GM21576 (cell line): ENCODE results near the gene AKNA.

Experiments
- ATAC-seq: cut with Tn5 transposase; IDR thresholded peaks from one replicate; pipeline ENCODE4 v1.9.1; 2021; ENCODE audit warnings: mild to moderate bottlenecking, moderate library complexity; ENCODE audit not compliant: unreplicated experiment

Gene AKNA

DNA sequence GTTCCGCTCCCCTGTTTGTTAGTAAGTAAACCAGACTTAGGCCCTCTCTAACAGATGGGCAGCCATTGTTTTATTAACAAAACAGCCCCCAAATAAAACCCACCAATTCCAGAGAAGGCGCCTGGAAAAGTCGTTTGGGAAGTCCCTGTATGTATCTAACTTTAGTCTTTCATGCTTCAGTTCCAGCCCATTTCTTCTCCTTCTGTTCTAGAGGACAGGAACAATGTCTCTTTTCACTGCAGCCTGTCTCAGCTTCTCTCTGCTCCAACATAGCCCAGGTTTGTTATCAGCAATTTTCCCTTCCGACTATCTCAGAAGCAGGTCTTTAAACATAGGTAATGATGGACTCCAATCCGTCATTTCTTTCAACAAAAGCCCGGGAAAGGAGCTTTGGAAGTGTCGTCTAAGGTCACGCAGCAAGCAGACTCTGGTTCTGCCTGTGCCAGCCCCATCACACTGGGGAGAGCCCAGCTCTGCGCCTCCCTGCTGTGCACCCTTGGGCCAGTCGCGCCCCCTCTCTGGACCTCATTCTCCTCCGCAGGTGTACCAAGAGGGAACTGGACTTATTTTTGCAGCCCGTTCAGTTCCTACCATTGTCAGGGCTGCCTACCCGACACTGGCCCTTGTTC is 9.6 kb upstream of the AKNA start:
- no peak for ATAC-seq

DNA sequence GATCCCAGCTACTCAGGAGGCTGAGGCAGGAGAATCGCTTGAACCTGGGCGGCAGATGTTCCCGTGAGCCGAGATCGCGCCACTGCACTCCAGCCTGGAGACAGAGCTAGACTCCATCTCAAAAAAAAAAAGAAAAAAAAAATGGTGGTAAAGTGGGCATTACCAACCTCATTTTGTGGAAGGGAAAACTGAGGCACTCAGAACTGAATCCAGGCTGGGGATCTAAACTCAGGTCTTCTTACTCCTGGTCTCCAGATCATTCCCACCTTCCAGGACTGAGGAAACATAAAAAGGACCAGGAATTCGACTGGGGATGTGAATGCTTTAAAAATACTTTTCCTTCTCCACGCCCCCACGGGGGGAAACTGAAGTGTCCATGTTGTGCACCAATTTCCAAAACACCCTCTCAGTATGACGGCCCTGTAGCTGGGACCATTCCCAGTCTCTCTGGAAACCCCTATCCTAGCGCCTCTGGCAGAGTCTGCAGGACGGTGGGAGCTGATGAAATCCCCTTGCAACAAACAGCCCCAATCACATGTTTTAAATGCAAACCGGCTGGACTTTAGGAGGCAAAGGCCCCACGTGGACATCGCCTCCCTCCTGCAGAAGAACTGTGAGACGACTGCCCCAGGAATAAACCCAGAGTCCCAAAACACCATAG is 8.9 kb upstream of the AKNA start:
- ATAC-seq = no peak

DNA sequence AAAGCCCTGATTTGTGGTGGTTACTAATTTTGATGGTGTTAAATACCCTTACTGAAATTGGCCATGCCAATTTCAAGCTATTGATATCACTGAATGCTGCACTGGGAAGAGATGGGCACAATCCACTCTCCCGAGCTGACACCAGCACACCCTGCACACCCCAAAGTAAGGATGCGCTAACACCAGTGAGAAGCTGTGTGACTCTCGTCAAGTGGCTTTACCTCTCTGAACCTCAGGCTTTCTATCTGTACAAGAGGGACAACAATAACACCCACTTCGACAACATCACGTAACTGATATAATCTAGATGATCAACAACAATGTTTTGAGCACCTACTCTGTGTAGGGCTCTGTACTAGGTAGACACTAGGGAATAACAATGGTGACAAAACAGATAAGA is 8.0 kb upstream of the AKNA start:
- no peak for ATAC-seq

DNA sequence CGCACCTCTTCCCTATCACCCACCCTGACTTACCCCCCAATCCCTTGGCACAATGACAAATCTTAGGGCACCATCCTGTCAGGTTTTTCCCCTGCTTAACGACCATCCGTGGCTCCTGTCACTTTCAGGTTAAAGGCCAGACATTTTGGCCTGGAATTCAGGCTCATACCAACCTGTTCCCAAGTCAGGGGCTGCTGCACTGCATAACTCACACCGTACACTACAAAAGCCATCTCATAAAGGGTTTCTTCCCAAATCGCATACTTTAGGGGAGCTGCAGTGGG is 7.5 kb upstream of the AKNA start:
- no peak for ATAC-seq

- no peak for ATAC-seq
These were observed 6.9 kb upstream of the AKNA start for GRCh38 chr9:114394523-114395333.

DNA sequence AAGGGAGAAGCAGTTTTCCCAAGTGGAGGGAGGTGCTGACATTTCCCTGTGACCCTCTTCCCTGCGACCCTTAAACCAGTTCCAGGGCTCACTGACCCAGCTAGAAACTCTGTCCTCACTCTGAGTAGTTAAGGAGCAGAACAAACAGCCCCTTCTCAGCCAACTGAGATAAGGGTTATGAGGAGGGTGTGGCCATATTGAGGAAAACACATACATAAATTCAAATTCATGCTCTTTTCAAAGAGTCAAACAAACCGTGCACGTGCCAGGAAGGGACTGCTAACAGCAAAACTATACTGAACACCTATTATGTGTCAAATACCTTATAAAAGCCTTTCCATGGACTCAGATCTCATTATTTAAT is 4.9 kb upstream of the AKNA start:
- ATAC-seq = no peak

DNA sequence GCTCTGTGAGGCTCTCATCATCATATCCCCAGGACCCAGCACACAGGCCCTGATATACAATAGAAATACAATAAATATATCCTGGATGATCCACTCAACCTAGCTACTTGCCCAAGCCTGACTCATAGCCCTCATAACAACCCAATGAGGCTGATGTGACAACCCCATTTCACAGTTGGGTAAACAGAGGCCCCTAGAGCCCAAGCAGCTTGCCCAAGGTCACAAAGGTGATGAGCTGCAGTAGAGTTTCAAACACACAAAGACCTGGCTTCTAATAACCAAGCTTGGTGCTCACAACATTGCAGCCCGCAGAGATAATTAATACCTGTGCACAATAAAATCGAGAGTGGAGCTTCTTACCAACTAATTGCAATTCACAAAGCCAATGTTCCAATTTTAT is 3.2 kb upstream of the AKNA start:
- no peak for ATAC-seq

- no peak for ATAC-seq
These were observed 2.0 kb upstream of the AKNA start for GRCh38 chr9:114389612-114390368.

GRCh38 chr9:114388764-114389375 is 1.1 kb upstream of the AKNA start:
- no peak for ATAC-seq

DNA sequence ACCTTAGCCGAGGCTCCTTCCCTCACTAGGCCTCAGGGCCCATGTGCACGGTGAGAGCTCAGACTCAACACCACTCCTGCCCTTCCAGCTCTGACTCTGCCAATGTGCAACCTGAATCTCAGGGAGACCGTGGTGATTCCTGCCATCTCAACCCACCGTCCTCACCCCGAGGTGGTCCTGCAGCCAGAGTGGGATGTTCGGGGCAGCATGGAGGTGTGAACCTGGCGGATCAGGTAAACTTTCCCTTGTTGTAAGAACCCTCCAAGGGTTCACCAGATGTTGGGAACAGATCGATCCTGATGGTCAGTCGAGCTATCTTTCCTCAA is 538 bp upstream of the AKNA start:
- no peak for ATAC-seq

DNA sequence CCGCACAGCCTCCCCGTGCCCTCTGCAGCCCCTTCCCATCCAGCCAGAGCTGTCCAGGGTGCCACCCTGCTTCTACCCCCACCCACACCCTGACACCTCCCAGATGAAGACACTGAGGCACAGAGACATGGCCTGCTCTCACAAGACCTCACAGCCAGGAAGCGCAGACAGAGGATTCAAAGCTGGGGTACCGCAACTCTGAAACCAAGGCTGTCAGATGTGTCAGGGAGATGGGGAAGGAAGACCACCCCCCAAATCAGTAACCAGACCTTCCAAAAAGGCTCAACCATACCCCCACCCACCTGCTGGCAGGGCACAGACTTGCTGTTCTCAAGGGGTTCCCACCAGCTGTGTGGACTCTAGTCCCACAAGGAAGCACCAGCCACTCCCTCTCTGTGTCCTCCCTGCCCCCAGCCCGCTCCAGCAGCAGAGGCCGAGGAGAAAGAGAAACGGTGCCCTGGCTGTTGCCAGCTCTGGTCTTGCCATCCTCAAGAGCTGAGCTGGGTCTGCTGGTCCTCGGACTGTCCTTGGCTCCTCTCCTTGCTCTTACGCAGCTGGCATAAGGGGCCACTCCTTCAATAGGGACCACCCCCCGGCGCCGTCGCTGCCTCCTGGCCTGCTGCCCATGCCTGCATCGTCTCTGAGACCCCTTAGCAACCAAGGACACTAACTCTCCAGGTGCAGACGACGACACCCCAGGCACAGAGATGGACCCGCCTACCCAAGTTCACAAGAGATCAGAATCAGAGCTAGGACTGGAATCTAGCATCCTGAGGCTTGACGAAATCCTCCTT is 699 bp downstream of the AKNA start:
- no peak for ATAC-seq

DNA sequence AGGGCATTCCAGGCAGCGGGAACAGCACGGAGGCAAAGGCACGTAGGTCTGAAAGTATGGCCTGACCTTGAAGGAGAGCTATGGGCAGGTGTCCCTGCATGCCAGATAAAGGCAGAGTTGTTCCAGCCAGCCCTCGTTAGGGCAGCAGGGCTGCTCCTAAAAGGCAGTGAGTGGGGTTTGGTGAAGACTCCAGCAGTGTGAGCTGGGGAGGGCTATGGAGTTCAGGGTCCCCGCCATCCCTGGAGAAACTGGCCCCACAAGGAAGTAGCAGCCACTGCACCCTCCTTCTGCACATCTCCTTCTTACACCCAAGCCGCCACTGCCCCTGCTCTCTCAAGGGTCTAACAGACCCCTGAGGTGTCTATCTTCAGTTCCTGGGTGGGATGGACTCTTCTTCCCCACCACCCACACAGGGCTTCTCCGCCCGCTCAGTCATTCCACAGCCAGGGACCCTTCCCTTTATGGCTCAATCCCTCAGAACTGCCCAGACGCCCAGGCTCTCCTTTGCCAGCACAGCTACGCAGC is 1.4 kb downstream of the AKNA start:
- ATAC-seq = no peak

GRCh38 chr9:114385397-114386181 is 2.2 kb downstream of the AKNA start:
- ATAC-seq = peak; percentile 77

DNA sequence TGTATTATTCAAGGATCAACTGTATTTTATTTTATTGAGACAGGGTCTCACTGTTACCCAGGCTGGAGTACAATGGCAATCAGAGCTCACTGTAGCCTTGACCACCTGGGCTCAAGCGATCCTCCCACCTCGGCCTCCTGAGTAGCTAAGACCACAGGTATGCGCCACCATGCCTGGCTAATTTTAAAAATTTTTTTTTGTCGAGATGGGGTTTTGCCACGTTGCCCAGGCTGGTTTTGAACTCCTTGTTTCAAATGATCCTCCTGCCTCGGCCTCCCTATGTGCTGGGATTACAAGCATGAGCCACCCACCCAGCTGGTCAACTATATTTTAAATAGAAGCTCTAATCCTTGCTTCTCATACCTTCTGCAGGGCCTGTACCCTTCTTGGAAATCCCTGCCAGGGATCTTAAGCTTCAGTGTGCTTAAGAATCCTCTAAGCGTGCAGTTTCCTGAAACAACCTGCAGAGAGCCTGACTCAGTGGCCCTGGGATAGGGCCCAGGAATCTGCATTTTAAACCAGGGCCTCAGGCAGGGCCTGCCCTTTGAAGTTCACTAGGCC is 2.9 kb downstream of the AKNA start:
- ATAC-seq = no peak

DNA sequence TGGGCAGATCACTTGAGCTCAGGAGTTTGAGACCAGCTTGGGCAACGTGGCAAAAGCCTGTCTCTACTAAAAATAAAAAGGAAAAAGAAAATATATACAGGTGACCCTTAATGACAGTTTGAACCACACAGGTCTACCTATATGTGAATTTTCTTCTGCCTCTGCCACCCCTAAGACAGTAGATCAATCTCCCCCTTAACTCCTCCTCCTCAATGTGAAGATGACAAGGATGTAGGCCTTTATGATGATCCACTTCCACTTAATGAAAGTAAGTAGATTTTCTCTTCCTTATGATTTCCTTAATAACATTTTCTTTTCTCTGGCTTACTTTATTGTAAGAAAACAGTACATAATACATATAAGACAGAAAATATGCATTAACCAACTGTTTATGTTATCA is 3.4 kb downstream of the AKNA start:
- no peak for ATAC-seq

DNA sequence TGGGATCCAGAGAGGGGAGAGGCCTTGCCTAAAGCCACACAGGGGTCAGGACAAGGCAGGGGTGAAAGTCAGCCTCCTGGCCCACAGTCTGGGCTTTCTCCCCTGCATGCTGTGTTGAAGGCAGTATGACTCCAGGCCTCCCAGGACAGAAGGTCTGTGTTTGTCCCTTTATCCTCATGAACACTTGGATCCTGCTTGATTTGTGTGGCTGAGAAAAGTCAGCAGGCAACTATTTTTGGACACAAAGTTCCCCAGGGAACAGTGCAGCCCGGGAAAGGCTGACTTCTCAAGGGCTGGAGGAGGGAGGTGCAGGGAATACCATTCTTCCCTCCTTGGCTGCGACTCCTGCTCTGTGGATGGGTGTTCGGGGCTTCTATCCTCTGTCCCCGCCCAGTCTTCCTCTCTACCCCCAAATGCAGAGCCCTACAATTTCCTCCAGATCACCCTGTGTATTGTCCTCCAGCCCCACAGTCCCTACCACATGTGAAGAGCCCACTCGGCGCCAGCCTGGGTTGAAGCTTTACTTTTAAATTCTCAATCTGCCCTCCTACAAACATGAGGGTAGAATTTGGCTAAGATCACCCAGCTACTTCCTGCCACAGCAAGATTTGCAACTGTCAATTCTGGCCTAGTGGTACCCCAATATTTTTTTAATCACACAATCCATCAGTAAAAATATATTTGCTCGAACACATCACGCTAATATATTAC is 4.1 kb downstream of the AKNA start:
- no peak for ATAC-seq

GRCh38 chr9:114382699-114383520 is 4.9 kb downstream of the AKNA start:
- ATAC-seq = no peak

DNA sequence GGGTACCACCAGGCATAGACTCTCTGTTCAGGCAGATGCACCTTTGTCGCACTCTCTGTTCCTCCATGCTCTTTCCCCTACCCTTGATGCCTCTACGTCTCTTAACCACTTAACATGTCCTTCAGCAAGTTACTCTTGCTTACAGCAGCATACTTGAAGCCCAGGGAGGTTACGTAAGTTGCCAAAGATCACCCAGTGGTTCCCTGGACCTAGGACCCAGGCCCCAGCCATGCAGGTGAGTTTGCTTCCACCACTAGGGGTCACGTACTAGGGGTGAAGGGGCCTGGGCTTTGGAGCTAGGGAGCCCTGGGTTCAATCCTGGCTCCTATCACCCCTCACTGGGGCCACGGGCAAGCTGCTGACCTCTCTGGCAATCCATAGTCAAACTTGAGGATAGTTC is 8.9 kb downstream of the AKNA start:
- ATAC-seq = no peak
